Esophagus squamous epithelium (tissue), 4 donors: Measurements from ENCODE around the gene MYLK3.

ENCODE experiments used
- POLR2A ChIP-seq, 4 donors: fragments of 450-650 bp; IDR thresholded peaks; one replicate each; pipeline ENCODE4 v1.6.1; 2017; ENCODE audit warnings: antibody characterized with exemption in 4 of 4, mild to moderate bottlenecking in 4 of 4, moderate library complexity in 3 of 4
- TF ChIP-seq, protein P1 (sequence below), 6 experiments: fragments of 450-650 bp in 4 of 6; fragments of 200-600 bp in 2 of 6; sonication (generic) in 2 of 6; IDR thresholded peaks; one replicate each; pipeline ENCODE4 v1.5.1; 2016 to 2019; ENCODE audit warnings: antibody characterized with exemption in 6 of 6, mild to moderate bottlenecking in 4 of 6, moderate library complexity in 4 of 6

DNA sequence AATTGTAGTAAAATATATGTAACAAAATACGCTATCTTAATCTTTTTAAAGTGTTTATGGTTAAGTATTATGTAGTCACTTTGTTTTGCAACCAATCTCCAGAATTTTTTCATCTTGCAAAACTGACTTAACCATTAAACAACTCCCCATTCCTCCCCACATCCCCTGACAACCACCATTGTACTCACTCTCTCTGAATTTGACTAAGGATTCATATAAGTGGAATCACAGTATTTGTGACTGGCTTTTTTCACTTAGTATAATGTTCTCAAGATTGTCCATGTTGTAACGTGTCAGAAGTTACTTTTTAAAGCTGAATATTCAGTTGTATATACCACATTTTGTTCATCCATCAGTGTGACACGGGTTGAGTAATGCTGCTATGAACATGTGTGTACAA lies 48.1 kb downstream of the MYLK3 start:
- TF ChIP-seq, protein P1, sequence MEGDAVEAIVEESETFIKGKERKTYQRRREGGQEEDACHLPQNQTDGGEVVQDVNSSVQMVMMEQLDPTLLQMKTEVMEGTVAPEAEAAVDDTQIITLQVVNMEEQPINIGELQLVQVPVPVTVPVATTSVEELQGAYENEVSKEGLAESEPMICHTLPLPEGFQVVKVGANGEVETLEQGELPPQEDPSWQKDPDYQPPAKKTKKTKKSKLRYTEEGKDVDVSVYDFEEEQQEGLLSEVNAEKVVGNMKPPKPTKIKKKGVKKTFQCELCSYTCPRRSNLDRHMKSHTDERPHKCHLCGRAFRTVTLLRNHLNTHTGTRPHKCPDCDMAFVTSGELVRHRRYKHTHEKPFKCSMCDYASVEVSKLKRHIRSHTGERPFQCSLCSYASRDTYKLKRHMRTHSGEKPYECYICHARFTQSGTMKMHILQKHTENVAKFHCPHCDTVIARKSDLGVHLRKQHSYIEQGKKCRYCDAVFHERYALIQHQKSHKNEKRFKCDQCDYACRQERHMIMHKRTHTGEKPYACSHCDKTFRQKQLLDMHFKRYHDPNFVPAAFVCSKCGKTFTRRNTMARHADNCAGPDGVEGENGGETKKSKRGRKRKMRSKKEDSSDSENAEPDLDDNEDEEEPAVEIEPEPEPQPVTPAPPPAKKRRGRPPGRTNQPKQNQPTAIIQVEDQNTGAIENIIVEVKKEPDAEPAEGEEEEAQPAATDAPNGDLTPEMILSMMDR (IDR thresholded peaks at IDR 0.05) = no peak
- TF ChIP-seq POLR2A (IDR thresholded peaks at IDR 0.05) = no peak
